Stomach smooth muscle (tissue), 2 donors: ENCODE results near the gene SDR42E2.
"Not testable (repeated sequence)": the region's sequence is repeated elsewhere in the genome, so short reads cannot be mapped to it uniquely, and the experiment has no call there.

Experiments
- H3K27ac ChIP-seq: one replicate; pipeline ENCODE4 v1.7.0; 2013; ENCODE audit warnings: mild to moderate bottlenecking, low read length, inconsistent platforms
- H3K27me3 ChIP-seq, 2 donors: one replicate each; pipeline ENCODE4 v1.7.0; 2013; ENCODE audit warnings: low read length in 2 of 2; ENCODE audit not compliant: insufficient read depth in 2 of 2, control insufficient read depth in 1 of 2
- H3K36me3 ChIP-seq, 2 donors: one replicate each; pipeline ENCODE4 v1.7.0; 2013; ENCODE audit warnings: low read length in 2 of 2; ENCODE audit not compliant: control insufficient read depth in 2 of 2, insufficient read depth in 2 of 2
- H3K4me1 ChIP-seq: one replicate; pipeline ENCODE4 v1.7.0; 2013; ENCODE audit warnings: low read length; ENCODE audit not compliant: control insufficient read depth, insufficient read depth
- H3K4me3 ChIP-seq, 2 donors: one replicate each; pipeline ENCODE4 v1.7.0; 2013; ENCODE audit warnings: low read length in 2 of 2
- H3K9ac ChIP-seq, 2 donors: one replicate each; pipeline ENCODE4 v1.7.0; 2013; ENCODE audit warnings: low read length in 2 of 2, mild to moderate bottlenecking in 1 of 2
- H3K9me3 ChIP-seq, 2 donors: one replicate each; pipeline ENCODE4 v1.7.0; 2013; ENCODE audit warnings: low read length in 2 of 2; ENCODE audit not compliant: control insufficient read depth in 2 of 2
- donor health status: healthy.
- donor health status: Pancreatic carcinoma.

The SDR42E2 gene

DNA sequence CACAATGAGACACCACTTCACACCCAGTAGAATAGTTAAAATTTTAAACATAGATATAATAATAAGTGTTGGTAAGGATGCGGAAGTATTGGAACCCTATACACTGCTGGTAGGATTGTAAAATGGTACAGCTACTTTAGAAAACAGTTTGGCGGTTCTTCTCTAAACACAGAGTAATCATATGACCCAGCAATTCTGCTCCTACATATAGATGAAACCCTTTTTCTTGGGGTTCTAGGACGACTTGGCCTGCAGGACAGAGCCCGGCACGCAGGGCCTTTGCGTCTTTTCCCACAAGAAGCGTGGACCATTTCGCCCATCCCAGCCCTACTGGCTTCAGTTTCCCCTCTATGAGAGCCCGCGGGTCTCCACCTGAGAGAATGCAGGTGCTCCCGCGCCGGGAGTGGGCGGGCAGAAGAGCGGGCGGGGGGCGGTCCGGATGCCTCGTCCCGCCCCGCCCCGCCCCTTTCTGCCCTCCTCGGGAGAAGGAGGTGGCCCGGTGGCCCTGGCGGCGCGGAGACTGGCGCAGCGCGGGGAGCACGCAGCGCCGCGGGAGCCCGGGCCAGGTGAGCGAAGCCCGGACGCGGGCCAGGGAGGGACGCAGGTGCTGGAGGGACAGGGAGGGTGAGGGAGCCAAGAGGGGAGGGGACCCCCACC lies at the start of gene SDR42E2:
TSS of gene SDR42E2 (plus strand) at position 508 of the 657 bp plus-strand sequence. CDS start 3,077 bp downstream, outside the sequence.
- Histone ChIP-seq H3K4me3 (no peak within 1 kb of the TSS), H3K27me3 (peaks cover 8 to 13% of the 10 kb centered on the region in 2 donors), H3K9ac (no peak within 1 kb of the TSS), H3K27ac (no peak within 1 kb of the TSS), H3K4me1 (no peaks in the 10 kb centered on the region), H3K36me3 (no peaks in the 10 kb centered on the region), H3K9me3 (peaks cover 0 to 5% of the 10 kb centered on the region in 2 donors)

DNA sequence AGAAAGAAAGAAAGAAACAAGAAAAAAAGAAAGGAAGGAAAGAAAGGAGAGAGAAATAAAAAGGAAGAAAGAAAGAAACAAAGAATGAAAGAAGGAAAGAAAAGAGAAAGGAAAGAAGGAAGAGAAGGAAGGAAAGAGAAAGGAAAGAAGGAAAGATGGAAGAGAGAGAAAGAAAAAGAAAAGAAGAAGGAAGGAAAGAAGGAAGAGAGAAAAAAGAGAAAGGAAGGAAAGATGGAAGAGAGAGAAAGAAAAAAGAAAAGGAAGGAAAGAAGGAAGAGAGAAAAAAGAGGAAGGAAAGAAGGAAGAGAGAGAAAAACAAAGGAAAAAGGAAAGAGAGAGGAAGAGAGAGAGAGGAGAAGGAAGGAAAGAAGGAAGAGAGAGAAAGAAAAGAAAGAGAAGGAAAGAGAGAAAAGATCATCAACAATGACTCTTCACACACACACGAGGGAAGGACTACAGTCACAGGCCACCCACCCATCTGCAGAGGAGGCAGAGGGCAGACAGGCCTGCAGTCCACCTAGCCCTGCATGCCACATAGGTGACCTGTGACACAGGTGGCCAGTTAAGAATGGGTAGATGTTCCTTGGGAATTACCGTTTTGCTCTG lies 46.1 kb upstream of the SDR42E2 start:
- Histone ChIP-seq H3K4me1 (no peaks in the 10 kb centered on the region), H3K4me3 (no peak overlapping the region), H3K9me3 (peaks cover 0 to 2% of the 10 kb centered on the region in 2 donors), H3K9ac (no peak overlapping the region), H3K27ac (no peak overlapping the region), H3K27me3 (no peaks in the 10 kb centered on the region), H3K36me3 (no peaks in the 10 kb centered on the region)

DNA sequence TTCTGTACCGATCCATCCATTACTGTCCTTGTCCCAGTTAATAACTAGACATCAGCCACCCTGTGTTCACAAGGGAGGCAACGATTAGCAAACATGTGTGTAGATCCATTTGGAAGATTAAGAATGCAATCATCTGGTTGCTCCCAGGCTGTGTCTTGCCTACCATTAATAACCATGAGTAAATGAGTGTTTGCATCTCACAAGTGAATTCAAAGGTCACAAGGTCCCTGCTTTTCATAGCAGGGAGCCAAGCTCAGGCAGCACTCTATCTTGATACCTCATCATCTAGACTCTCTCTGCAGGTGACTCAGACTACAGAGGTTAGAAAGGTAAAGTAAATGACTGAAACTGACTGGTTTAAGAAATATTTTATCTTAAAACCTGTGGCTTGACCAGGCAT lies 44.7 kb upstream of the SDR42E2 start:
- no peaks in the 10 kb centered on the region for H3K4me1 ChIP-seq
- H3K4me3 ChIP-seq: no peak overlapping the region
- H3K9me3 ChIP-seq: no peaks in the 10 kb centered on the region
- no peaks in the 10 kb centered on the region for H3K27me3 ChIP-seq
- H3K36me3 ChIP-seq: no peaks in the 10 kb centered on the region
- H3K9ac ChIP-seq: no peak overlapping the region
- H3K27ac ChIP-seq: no peak overlapping the region

DNA sequence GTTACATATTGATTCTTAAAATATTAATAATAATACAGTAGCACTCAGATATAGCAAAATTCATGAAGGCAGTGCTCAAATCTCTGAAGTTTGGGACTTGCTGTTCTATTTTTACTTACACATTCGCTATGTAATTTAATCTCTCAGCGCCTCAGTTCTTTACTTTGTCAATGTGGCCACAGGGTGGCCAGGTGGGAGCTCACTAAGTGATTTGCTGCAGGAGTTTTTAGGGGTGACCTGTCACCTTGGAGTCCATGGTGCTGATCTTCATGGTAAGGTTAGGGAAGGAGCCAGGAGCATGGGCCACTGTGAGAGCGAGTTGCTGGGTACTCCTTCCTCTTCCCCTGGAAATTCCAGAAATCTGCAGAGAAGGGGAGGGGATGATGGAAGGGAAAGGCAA lies 41.9 kb upstream of the SDR42E2 start:
- Histone ChIP-seq H3K4me3 (no peak overlapping the region), H3K27ac (no peak overlapping the region), H3K36me3 (no peaks in the 10 kb centered on the region), H3K27me3 (no peaks in the 10 kb centered on the region), H3K9me3 (no peaks in the 10 kb centered on the region), H3K9ac (no peak overlapping the region), H3K4me1 (no peaks in the 10 kb centered on the region)

DNA sequence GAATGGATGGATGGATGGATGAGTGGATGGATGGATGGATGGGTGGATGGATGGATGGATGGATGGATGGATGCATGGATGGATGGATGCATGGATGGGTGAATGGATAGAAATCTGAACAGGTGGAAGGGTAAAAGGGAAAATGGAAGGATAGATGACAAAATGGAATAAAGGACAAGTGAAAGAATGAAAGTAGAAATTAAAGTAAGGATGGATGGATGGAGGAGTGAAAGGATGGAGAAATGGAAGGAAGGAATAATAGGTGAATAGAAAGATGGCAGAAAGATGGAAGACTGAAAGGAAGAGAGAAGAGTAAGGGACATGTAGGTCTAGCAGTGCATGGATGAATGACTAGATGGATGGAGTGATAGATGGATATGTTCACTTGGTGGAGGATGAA lies 40.1 kb upstream of the SDR42E2 start:
- no peak overlapping the region for H3K4me3 ChIP-seq
- H3K9ac ChIP-seq: no peak overlapping the region
- no peaks in the 10 kb centered on the region for H3K9me3 ChIP-seq
- H3K27me3 ChIP-seq: no peaks in the 10 kb centered on the region
- no peaks in the 10 kb centered on the region for H3K4me1 ChIP-seq
- no peaks in the 10 kb centered on the region for H3K36me3 ChIP-seq
- no peak overlapping the region for H3K27ac ChIP-seq

DNA sequence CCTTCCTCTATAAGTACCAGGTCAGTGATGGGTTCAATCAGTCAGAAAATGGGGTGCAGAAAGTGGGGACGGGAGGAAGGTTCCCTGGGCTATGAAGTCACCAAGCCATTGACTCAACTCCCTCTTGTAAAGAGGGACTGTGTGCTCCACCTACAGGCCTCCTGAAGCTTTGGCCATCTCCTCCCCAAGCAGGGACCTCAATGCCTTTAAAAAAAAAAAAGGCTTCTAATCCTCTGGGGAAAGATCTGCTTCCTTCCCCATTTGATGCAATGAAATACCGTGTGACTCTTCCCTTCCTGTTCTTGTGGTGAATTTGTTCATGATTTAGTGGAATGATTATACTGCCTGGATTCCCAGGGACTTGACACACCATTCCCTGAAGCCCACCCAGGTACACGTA lies 39.2 kb upstream of the SDR42E2 start:
- H3K9ac ChIP-seq: no peak overlapping the region
- no peaks in the 10 kb centered on the region for H3K27me3 ChIP-seq
- no peak overlapping the region for H3K27ac ChIP-seq
- H3K4me1 ChIP-seq: no peaks in the 10 kb centered on the region
- no peaks in the 10 kb centered on the region for H3K9me3 ChIP-seq
- no peaks in the 10 kb centered on the region for H3K36me3 ChIP-seq
- no peak overlapping the region for H3K4me3 ChIP-seq

DNA sequence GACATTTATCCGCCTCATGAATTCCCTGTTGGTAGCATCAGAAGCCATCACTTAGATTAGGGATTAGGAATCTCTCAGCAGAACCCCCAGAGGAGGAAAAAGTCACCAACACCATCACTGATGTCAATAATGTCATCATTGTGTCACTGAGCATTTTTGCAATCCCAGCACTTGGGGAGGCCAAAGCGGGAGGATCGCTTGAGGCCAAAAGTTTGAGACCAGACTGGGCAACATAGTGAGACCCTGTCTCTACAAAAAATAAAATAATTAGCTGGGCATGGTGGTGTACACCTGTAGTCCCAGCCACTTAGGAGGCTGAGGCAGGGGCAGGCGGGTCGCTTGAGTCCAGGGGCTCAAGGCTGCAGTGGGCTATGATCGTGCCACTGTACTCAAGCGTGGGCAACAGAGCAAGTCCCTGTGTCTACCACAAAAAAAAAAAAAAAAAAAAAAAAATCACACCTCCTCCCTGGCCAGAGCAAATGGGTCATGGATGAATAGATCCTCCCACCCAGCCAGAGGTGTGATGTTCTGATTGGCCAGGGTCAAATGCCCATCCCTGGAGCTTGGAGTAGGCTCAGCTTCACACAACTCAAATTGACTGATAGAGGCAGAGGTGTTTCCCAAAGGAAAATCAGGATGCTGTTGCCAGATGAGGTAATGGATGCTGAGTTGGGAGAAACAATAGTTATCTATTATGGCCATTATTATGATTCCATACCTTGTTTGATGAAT lies 38.4 kb upstream of the SDR42E2 start:
- Histone ChIP-seq H3K9ac (no peak overlapping the region), H3K27me3 (no peaks in the 10 kb centered on the region), H3K9me3 (peaks cover 0 to 3% of the 10 kb centered on the region in 2 donors), H3K4me1 (no peaks in the 10 kb centered on the region), H3K4me3 (no peak overlapping the region), H3K27ac (no peak overlapping the region), H3K36me3 (no peaks in the 10 kb centered on the region)

DNA sequence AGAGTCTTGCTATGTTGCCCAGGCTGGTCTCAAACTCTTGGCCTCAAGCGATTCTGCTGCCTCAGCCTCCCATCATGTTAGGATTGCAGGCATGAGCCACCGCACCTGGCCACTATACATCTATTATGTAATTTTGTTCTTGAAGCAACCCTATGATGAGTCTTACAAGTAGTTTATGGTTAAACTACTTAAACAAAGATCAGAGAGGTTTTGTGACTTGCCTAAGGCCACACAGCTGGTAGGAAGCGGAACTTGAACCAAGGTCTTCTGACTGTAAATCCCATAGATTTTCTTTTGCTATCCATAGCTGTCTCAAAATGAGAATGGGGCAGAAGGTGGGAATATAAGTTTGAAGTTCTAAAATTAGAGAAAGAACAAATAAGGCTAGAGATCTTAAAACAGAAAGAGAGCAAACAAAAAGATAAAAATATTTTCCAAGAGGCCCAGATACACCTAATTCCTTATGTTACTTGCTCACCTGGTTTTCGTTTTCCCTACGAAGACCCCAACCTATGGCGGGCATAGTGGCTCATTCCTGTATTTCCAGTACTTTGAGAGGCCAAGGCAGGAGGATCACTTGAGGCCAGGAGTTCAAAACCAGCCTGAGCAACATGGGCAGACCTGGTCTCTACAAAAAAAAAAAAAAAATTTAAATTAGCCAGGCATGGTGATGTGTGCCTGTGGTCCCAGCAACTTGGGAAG lies 37.6 kb upstream of the SDR42E2 start:
- H3K4me1 ChIP-seq: no peaks in the 10 kb centered on the region
- H3K27me3 ChIP-seq: no peaks in the 10 kb centered on the region
- peaks cover 0 to 3% of the 10 kb centered on the region in 2 donors for H3K9me3 ChIP-seq
- no peak overlapping the region for H3K4me3 ChIP-seq
- H3K9ac ChIP-seq: no peak overlapping the region
- H3K36me3 ChIP-seq: no peaks in the 10 kb centered on the region
- H3K27ac ChIP-seq: no peak overlapping the region

DNA sequence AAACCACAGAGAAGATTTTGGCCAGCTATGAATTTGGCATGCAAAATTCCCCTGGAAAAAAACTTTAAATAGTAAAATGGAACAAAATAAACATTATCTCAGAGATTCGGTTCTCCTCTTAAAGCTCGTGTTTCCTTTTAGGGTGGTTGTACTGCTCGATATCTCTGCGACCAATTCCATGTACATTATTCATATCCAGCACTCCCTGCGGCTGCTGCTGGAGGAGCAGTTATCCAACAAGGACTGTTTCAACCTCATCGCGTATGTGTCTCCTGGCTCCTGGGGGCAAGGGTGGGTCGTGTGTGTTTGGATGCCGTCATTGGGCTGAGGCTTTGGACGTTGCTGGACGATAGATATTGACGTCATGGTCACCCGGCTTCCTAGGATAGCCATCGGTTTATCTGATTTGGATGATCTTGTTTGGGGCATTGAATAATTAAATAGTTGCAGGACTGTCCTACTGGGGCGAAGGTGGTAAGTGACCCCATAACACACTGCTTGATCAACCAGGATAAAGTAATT lies 36.2 kb upstream of the SDR42E2 start:
- H3K27me3 ChIP-seq: no peaks in the 10 kb centered on the region
- H3K9me3 ChIP-seq: peaks cover 0 to 3% of the 10 kb centered on the region in 2 donors
- H3K36me3 ChIP-seq: no peaks in the 10 kb centered on the region
- H3K9ac ChIP-seq: no peak overlapping the region
- no peaks in the 10 kb centered on the region for H3K4me1 ChIP-seq
- H3K4me3 ChIP-seq: no peak overlapping the region
- H3K27ac ChIP-seq: no peak overlapping the region

DNA sequence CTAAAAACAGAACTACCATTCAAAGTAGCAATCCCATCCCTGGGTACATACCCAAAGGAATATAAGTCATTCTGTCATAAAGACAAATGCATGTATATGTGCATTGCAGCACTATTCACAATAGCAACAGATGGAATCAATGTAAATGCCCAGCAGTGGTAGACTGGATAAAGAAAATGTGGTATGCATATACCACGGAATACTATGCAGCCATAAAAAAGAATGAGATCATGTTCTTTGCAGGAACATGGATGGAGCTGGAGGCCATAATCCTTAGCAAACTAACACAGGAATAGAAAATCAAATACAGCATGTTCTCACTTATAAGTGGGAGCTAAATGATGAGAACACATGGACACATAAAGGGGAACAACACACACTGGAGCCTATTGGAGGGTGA lies 33.8 kb upstream of the SDR42E2 start:
- H3K27ac ChIP-seq, H3K9me3 ChIP-seq, H3K4me1 ChIP-seq, H3K4me3 ChIP-seq, H3K27me3 ChIP-seq, H3K9ac ChIP-seq, H3K36me3 ChIP-seq: not testable (repeated sequence)
